ENCODE data around the gene DNAH17. TPM values are rescaled to one million over a fixed set of nuclear protein-coding genes. Genes with fewer than 3 reads are reported as not detected.

DNAH17 gene
- total and polyA plus RNA-seq, 9 donors: 0.35 to 5.2 (median 2.0) TPM

- Histone ChIP-seq H3K9me3 (replicated peaks; ENCODE audit: control insufficient read depth, low read depth, low read length) (peaks cover 3% of the 10 kb centered on the region), H3K4me1 (ENCODE audit: control insufficient read depth, insufficient read depth, low read length) (peaks cover 39% of the 10 kb centered on the region), H3K36me3 (ENCODE audit: control insufficient read depth, insufficient read depth, low read length) (no peaks in the 10 kb centered on the region), H3K4me3 (ENCODE audit: low read length) (no peak overlapping the region), H3K27me3 (ENCODE audit: control insufficient read depth, insufficient read depth, low read length) (no peaks in the 10 kb centered on the region), H3K27ac (ENCODE audit: low read length) (peak overlapping the region; percentile 77)
- WGBS (ENCODE audit: insufficient coverage): 94% methylated on average over 8 of the region's 20 CpGs
- DNase-seq: no peak
Observed at GRCh38 chr17:78618264-78619066, 41.3 kb upstream of the DNAH17 start.

- peaks cover 3% of the 10 kb centered on the region for H3K9me3 ChIP-seq (replicated peaks; ENCODE audit: control insufficient read depth, low read depth, low read length)
- 28% methylated on average over 3 of the region's 8 CpGs for WGBS (ENCODE audit: insufficient coverage)
Observed at GRCh38 chr17:78617511-78618061, 40.4 kb upstream of the DNAH17 start.

GRCh38 chr17:78616946-78617345, 39.8 kb upstream of the DNAH17 start:
- H3K27ac ChIP-seq (ENCODE audit: low read length): peak overlapping the region; percentile 77
- 47% methylated on average over 6 of the region's 13 CpGs for WGBS (ENCODE audit: insufficient coverage)

More at GRCh38 chr17:78617511-78618061, 40.4 kb upstream of the DNAH17 start:
- Histone ChIP-seq H3K4me3 (ENCODE audit: low read length) (no peak overlapping the region), H3K4me1 (ENCODE audit: control insufficient read depth, insufficient read depth, low read length) (peaks cover 39% of the 10 kb centered on the region), H3K27me3 (ENCODE audit: control insufficient read depth, insufficient read depth, low read length) (no peaks in the 10 kb centered on the region), H3K36me3 (ENCODE audit: control insufficient read depth, insufficient read depth, low read length) (no peaks in the 10 kb centered on the region), H3K27ac (ENCODE audit: low read length) (peak overlapping the region; percentile 77)
- DNase-seq: peak; percentile 94

GRCh38 chr17:78615631-78616030, 38.4 kb upstream of the DNAH17 start:
- Histone ChIP-seq H3K4me3 (ENCODE audit: low read length) (no peak overlapping the region), H3K36me3 (ENCODE audit: control insufficient read depth, insufficient read depth, low read length) (no peaks in the 10 kb centered on the region), H3K4me1 (ENCODE audit: control insufficient read depth, insufficient read depth, low read length) (peaks cover 56% of the 10 kb centered on the region), H3K27me3 (ENCODE audit: control insufficient read depth, insufficient read depth, low read length) (no peaks in the 10 kb centered on the region), H3K9me3 (replicated peaks; ENCODE audit: control insufficient read depth, low read depth, low read length) (peaks cover 3% of the 10 kb centered on the region), H3K27ac (ENCODE audit: low read length) (no peak overlapping the region)
- WGBS (ENCODE audit: insufficient coverage): 69% methylated on average over 7 of the region's 13 CpGs
- DNase-seq: no peak

More at GRCh38 chr17:78616946-78617345, 39.8 kb upstream of the DNAH17 start:
- H3K4me3 ChIP-seq (ENCODE audit: low read length): no peak overlapping the region
- peaks cover 44% of the 10 kb centered on the region for H3K4me1 ChIP-seq (ENCODE audit: control insufficient read depth, insufficient read depth, low read length)
- H3K9me3 ChIP-seq (replicated peaks; ENCODE audit: control insufficient read depth, low read depth, low read length): peaks cover 3% of the 10 kb centered on the region
- no peak for DNase-seq
- H3K27me3 ChIP-seq (ENCODE audit: control insufficient read depth, insufficient read depth, low read length): no peaks in the 10 kb centered on the region
- H3K36me3 ChIP-seq (ENCODE audit: control insufficient read depth, insufficient read depth, low read length): no peaks in the 10 kb centered on the region

- Histone ChIP-seq H3K4me3 (ENCODE audit: low read length) (no peak overlapping the region), H3K9me3 (replicated peaks; ENCODE audit: control insufficient read depth, low read depth, low read length) (no peaks in the 10 kb centered on the region), H3K36me3 (ENCODE audit: control insufficient read depth, insufficient read depth, low read length) (no peaks in the 10 kb centered on the region), H3K4me1 (ENCODE audit: control insufficient read depth, insufficient read depth, low read length) (peaks cover 56% of the 10 kb centered on the region), H3K27me3 (ENCODE audit: control insufficient read depth, insufficient read depth, low read length) (peaks cover 2% of the 10 kb centered on the region), H3K27ac (ENCODE audit: low read length) (no peak overlapping the region)
- no peak for DNase-seq
- WGBS (ENCODE audit: insufficient coverage): 83% methylated on average over 10 of the region's 11 CpGs
Observed at GRCh38 chr17:78613416-78613815, 36.2 kb upstream of the DNAH17 start.

- 19% methylated on average over 4 of the region's 6 CpGs for WGBS (ENCODE audit: insufficient coverage)
- Histone ChIP-seq H3K4me1 (ENCODE audit: control insufficient read depth, insufficient read depth, low read length) (peaks cover 38% of the 10 kb centered on the region), H3K4me3 (ENCODE audit: low read length) (no peak overlapping the region), H3K27ac (ENCODE audit: low read length) (peak overlapping the region; percentile 33), H3K27me3 (ENCODE audit: control insufficient read depth, insufficient read depth, low read length) (peaks cover 2% of the 10 kb centered on the region), H3K36me3 (ENCODE audit: control insufficient read depth, insufficient read depth, low read length) (no peaks in the 10 kb centered on the region), H3K9me3 (replicated peaks; ENCODE audit: control insufficient read depth, low read depth, low read length) (peaks cover 2% of the 10 kb centered on the region)
- DNase-seq: peak; percentile 86
Observed at GRCh38 chr17:78611607-78612006, 34.4 kb upstream of the DNAH17 start.

- Histone ChIP-seq H3K27me3 (ENCODE audit: control insufficient read depth, insufficient read depth, low read length) (peaks cover 2% of the 10 kb centered on the region), H3K36me3 (ENCODE audit: control insufficient read depth, insufficient read depth, low read length) (no peaks in the 10 kb centered on the region), H3K4me1 (ENCODE audit: control insufficient read depth, insufficient read depth, low read length) (peaks cover 32% of the 10 kb centered on the region), H3K4me3 (ENCODE audit: low read length) (no peak overlapping the region), H3K9me3 (replicated peaks; ENCODE audit: control insufficient read depth, low read depth, low read length) (peaks cover 2% of the 10 kb centered on the region), H3K27ac (ENCODE audit: low read length) (no peak overlapping the region)
- 55% methylated on average over 8 of the region's 10 CpGs for WGBS (ENCODE audit: insufficient coverage)
- no peak for DNase-seq
Observed at GRCh38 chr17:78610951-78611511, 33.8 kb upstream of the DNAH17 start.

GRCh38 chr17:78609191-78609641, 32.0 kb upstream of the DNAH17 start:
- Histone ChIP-seq H3K4me1 (ENCODE audit: control insufficient read depth, insufficient read depth, low read length) (peaks cover 25% of the 10 kb centered on the region), H3K9me3 (replicated peaks; ENCODE audit: control insufficient read depth, low read depth, low read length) (peaks cover 2% of the 10 kb centered on the region), H3K36me3 (ENCODE audit: control insufficient read depth, insufficient read depth, low read length) (no peaks in the 10 kb centered on the region), H3K27ac (ENCODE audit: low read length) (peak overlapping the region; percentile 59), H3K27me3 (ENCODE audit: control insufficient read depth, insufficient read depth, low read length) (peaks cover 2% of the 10 kb centered on the region), H3K4me3 (ENCODE audit: low read length) (no peak overlapping the region)
- DNase-seq: peak; percentile 76
- 47% methylated on average over 6 of the region's 8 CpGs for WGBS (ENCODE audit: insufficient coverage)

GRCh38 chr17:78608804-78609186, 31.6 kb upstream of the DNAH17 start:
- H3K36me3 ChIP-seq (ENCODE audit: control insufficient read depth, insufficient read depth, low read length): no peaks in the 10 kb centered on the region
- H3K4me1 ChIP-seq (ENCODE audit: control insufficient read depth, insufficient read depth, low read length): peaks cover 25% of the 10 kb centered on the region
- peaks cover 2% of the 10 kb centered on the region for H3K9me3 ChIP-seq (replicated peaks; ENCODE audit: control insufficient read depth, low read depth, low read length)
- H3K27me3 ChIP-seq (ENCODE audit: control insufficient read depth, insufficient read depth, low read length): peaks cover 2% of the 10 kb centered on the region
- no peak overlapping the region for H3K27ac ChIP-seq (ENCODE audit: low read length)
- no peak for DNase-seq
- H3K4me3 ChIP-seq (ENCODE audit: low read length): no peak overlapping the region
- 80% methylated on average over 8 of the region's 8 CpGs for WGBS (ENCODE audit: insufficient coverage)

GRCh38 chr17:78608122-78608803, 31.1 kb upstream of the DNAH17 start:
- WGBS (ENCODE audit: insufficient coverage): no CpG with 5 or more reads among the region's 10 CpGs
- H3K4me3 ChIP-seq (ENCODE audit: low read length): no peak overlapping the region
- H3K9me3 ChIP-seq (replicated peaks; ENCODE audit: control insufficient read depth, low read depth, low read length): peaks cover 2% of the 10 kb centered on the region
- DNase-seq: no peak
- H3K27ac ChIP-seq (ENCODE audit: low read length): no peak overlapping the region
- H3K36me3 ChIP-seq (ENCODE audit: control insufficient read depth, insufficient read depth, low read length): no peaks in the 10 kb centered on the region
- peaks cover 25% of the 10 kb centered on the region for H3K4me1 ChIP-seq (ENCODE audit: control insufficient read depth, insufficient read depth, low read length)
- H3K27me3 ChIP-seq (ENCODE audit: control insufficient read depth, insufficient read depth, low read length): peaks cover 3% of the 10 kb centered on the region
